Testis (tissue), 3 donors: ENCODE measurements around the gene PRKACA. TPM values are rescaled to one million over a fixed set of nuclear protein-coding genes. Genes with fewer than 3 reads are reported as not detected.

ENCODE experiments used
- DNase-seq: peaks from one replicate; pipeline ENCODE4 v3.0.0-alpha.2; 2019
- H3K27ac ChIP-seq, 2 donors: fragments of 200-600 bp; sonication (generic); one replicate each; pipeline ENCODE4 v1.5.1; 2019
- H3K27me3 ChIP-seq: fragments of 200-600 bp; sonication (generic); one replicate; pipeline ENCODE4 v1.5.1; 2019
- H3K36me3 ChIP-seq: fragments of 200-600 bp; sonication (generic); one replicate; pipeline ENCODE4 v1.5.1; 2017; ENCODE audit warnings: low read depth; ENCODE audit errors: missing control alignments
- H3K4me1 ChIP-seq: fragments of 200-600 bp; sonication (generic); one replicate; pipeline ENCODE4 v1.5.1; 2019
- H3K4me3 ChIP-seq, 2 donors: fragments of 200-600 bp; sonication (generic); one replicate each; pipeline ENCODE4 v1.5.1; 2017 to 2019
- H3K9me3 ChIP-seq: fragments of 200-600 bp; sonication (generic); one replicate; pipeline ENCODE4 v1.5.1; 2017
- POLR2A ChIP-seq: fragments of 450-650 bp; IDR thresholded peaks from one replicate; pipeline ENCODE4 v1.6.1; 2017; ENCODE audit warnings: antibody characterized with exemption, mild to moderate bottlenecking, moderate library complexity
- WGBS, 2 donors: methylation state at CpG; one replicate each; pipeline ENCODE4 v1.1.5; 2018; 5-methylcytosine and 5-hydroxymethylcytosine counted together
- intact Hi-C: fragments of 100-400 bp; cut with DNase I; formaldehyde crosslinking; loops from one replicate; pipeline ENCODE4 v1.15.1; 2023; ENCODE audit warnings: low total_unique reads
- polyA plus RNA-seq: library from polyadenylated mRNA; stranded (reverse); fragments of 350-450 nt; fragmentation: Illumina TruSeq; extraction: RNeasy Lipid Tissue Mini Kit (QIAGEN cat#74804); gene quantifications from one replicate; pipeline ENCODE4 v1.2.3, GENCODE V29; 2014; ENCODE audit warnings: low read depth, low replicate concordance; ENCODE audit not compliant: insufficient read depth
- total RNA-seq, 2 donors: library from RNA; depleted of rRNA; stranded (reverse); fragments of >200 nt; gene quantifications; one replicate each; pipeline ENCODE4 v1.2.3, GENCODE V29; 2016
- TF ChIP-seq, protein P1 (sequence below), 3 experiments: fragments of 450-650 bp in 2 of 3; fragments of 200-600 bp in 1 of 3; sonication (generic) in 1 of 3; IDR thresholded peaks; one replicate each; pipeline ENCODE4 v1.5.1; 2016 to 2019; ENCODE audit warnings: antibody characterized with exemption in 3 of 3, mild to moderate bottlenecking in 2 of 3, moderate library complexity in 1 of 3

PRKACA gene
- total and polyA plus RNA-seq, 3 donors from 2014 or later: 114 to 203 (median 116) TPM

- WGBS, 2 donors: 1 to 2% methylated on average over 17 to 38 of the region's 61 CpGs
- Histone ChIP-seq H3K27me3 (no peaks in the 10 kb centered on the region), H3K9me3 (no peaks in the 10 kb centered on the region), H3K4me3 (peak overlapping the region; percentile 49 to 58), H3K4me1 (peaks cover 50% of the 10 kb centered on the region), H3K36me3 (no peaks in the 10 kb centered on the region), H3K27ac (peak overlapping the region; percentile 80 to 96)
- DNase-seq: peak; percentile 77
- intact Hi-C loops: no loop called here
- TF ChIP-seq, protein P1, sequence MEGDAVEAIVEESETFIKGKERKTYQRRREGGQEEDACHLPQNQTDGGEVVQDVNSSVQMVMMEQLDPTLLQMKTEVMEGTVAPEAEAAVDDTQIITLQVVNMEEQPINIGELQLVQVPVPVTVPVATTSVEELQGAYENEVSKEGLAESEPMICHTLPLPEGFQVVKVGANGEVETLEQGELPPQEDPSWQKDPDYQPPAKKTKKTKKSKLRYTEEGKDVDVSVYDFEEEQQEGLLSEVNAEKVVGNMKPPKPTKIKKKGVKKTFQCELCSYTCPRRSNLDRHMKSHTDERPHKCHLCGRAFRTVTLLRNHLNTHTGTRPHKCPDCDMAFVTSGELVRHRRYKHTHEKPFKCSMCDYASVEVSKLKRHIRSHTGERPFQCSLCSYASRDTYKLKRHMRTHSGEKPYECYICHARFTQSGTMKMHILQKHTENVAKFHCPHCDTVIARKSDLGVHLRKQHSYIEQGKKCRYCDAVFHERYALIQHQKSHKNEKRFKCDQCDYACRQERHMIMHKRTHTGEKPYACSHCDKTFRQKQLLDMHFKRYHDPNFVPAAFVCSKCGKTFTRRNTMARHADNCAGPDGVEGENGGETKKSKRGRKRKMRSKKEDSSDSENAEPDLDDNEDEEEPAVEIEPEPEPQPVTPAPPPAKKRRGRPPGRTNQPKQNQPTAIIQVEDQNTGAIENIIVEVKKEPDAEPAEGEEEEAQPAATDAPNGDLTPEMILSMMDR (IDR thresholded peaks at IDR 0.05): no peak
- TF ChIP-seq POLR2A: peak; percentile 7
Observed at GRCh38 chr19:14118165-14119051, 846 bp upstream of the PRKACA start.

- WGBS, 2 donors: 0 to 1% methylated on average over 11 to 27 of the region's 33 CpGs
- Histone ChIP-seq H3K27ac (peak overlapping the region; percentile 89 to 90), H3K27me3 (no peaks in the 10 kb centered on the region), H3K9me3 (no peaks in the 10 kb centered on the region), H3K36me3 (no peaks in the 10 kb centered on the region), H3K4me1 (peaks cover 64% of the 10 kb centered on the region), H3K4me3 (peak overlapping the region; percentile 77 to 92)
- peak; percentile 65 for DNase-seq
- TF ChIP-seq POLR2A: no peak
- TF ChIP-seq, protein P1 (IDR thresholded peaks at IDR 0.05): no peak
- intact Hi-C loops: no loop called here
Observed at GRCh38 chr19:14116918-14117578, 514 bp downstream of the PRKACA start.

DNA sequence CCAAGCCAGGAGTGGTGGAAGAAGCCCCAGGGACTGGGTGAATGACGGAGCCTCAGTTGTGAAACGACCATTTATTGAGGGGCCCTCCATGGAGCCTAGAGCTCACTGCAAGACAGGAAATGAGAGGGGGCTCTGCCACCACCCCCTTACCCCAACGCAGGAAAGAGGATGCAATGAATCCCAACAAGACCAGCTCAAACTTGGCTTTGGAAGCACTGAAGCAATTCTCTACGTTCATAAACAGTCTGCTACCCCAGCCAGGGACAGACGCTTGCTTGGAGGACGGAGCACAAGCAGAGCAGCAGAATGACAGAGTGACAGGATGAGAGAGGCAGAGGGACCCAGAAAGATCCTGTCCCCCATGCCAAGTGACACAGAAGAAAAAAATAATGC, 1.0 kb downstream of the PRKACA start:
- no peak for TF ChIP-seq POLR2A
- TF ChIP-seq, protein P1 (IDR thresholded peaks at IDR 0.05): no peak
- H3K27me3 ChIP-seq: no peaks in the 10 kb centered on the region
- no peak for DNase-seq
- peaks cover 67% of the 10 kb centered on the region for H3K4me1 ChIP-seq
- H3K36me3 ChIP-seq: no peaks in the 10 kb centered on the region
- WGBS, 2 donors: 6 to 7% methylated on average over 5 to 6 of the region's 6 CpGs
- intact Hi-C loops: no loop called here
- H3K9me3 ChIP-seq: no peaks in the 10 kb centered on the region
- peak overlapping the region; percentile 89 to 90 for H3K27ac ChIP-seq
- peak overlapping the region; percentile 77 to 92 for H3K4me3 ChIP-seq

DNA sequence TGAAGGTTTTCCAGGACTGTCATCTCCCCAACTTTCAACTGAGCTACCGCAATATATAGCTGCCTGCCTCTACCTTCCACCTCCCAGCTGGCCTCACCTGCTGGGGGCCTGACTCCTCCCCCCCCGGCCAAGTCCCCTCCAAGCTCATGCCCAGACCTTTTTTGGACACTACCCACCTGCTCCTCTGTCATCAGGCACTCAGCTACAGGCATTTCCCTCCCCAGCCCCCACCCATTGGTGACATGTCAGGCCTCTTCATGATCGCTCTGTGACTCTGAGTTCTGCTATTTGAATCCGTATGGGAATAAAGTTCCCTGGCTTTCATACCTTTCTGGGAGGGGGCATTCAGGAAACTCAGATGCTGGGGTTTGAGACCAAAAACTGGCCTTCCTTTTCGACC, 1.8 kb downstream of the PRKACA start:
- peak overlapping the region in 1 of 2 donors; percentile 92 for H3K4me3 ChIP-seq
- 36 to 48% methylated on average over 5 of the region's 5 CpGs for WGBS, 2 donors

More for the DNA sequence above, 1.8 kb downstream of the PRKACA start:
- Histone ChIP-seq H3K27ac (peak overlapping the region; percentile 89 to 90), H3K9me3 (no peaks in the 10 kb centered on the region), H3K27me3 (no peaks in the 10 kb centered on the region), H3K4me1 (peaks cover 70% of the 10 kb centered on the region), H3K36me3 (no peaks in the 10 kb centered on the region)
- TF ChIP-seq, protein P1 (IDR thresholded peaks at IDR 0.05): no peak
- no peak for TF ChIP-seq POLR2A
- intact Hi-C loops: no loop called here
- no peak for DNase-seq
